Neural cell (in vitro differentiated cells): ENCODE measurements around the gene HEPACAM2. TPM values are rescaled to one million over a fixed set of nuclear protein-coding genes. Genes with fewer than 3 reads are reported as not detected.

Experiments
- H2AFZ ChIP-seq: fragments of 200-600, 300-800 bp; sonication (generic), shearing (Covaris generic); 2 replicates; pipeline ENCODE4 v1.6.0; 2014; ENCODE audit warnings: low read depth, mild to moderate bottlenecking, antibody characterized with exemption, low read length, moderate library complexity
- H3F3A ChIP-seq: fragments of 200-600 bp; shearing (Covaris generic); 2 replicates; pipeline ENCODE4 v1.6.1; 2016; ENCODE audit warnings: mild to moderate bottlenecking, moderate library complexity, mixed read lengths, antibody characterized with exemption, low read length; ENCODE audit not compliant: insufficient read depth, poor library complexity, severe bottlenecking
- H3K27ac ChIP-seq: fragments of 200-600, 300-800 bp; sonication (generic), shearing (Covaris generic); 2 replicates; pipeline ENCODE4 v1.5.1; 2014; ENCODE audit warnings: mild to moderate bottlenecking, low read length, moderate library complexity
- H3K27me3 ChIP-seq: fragments of 300-800, 200-600 bp; sonication (generic), shearing (Covaris generic); 2 replicates; pipeline ENCODE4 v1.6.0; 2014; ENCODE audit warnings: mild to moderate bottlenecking, low read depth, low read length, moderate library complexity; ENCODE audit not compliant: insufficient read depth
- H3K36me3 ChIP-seq: fragments of 300-800, 200-600 bp; sonication (generic), shearing (Covaris generic); 2 replicates; pipeline ENCODE4 v1.5.1; 2014; ENCODE audit warnings: mild to moderate bottlenecking, antibody characterized with exemption, low read length, moderate library complexity; ENCODE audit not compliant: insufficient read depth
- H3K4me2 ChIP-seq: fragments of 300-800, 200-600 bp; sonication (generic), shearing (Covaris generic); 2 replicates; pipeline ENCODE4 v1.6.0; 2014; ENCODE audit warnings: mild to moderate bottlenecking, low read length
- H3K4me3 ChIP-seq: fragments of 300-800, 200-600 bp; sonication (generic), shearing (Covaris generic); 2 replicates; pipeline ENCODE4 v1.5.1; 2014; ENCODE audit warnings: mild to moderate bottlenecking, low read length, moderate library complexity
- H3K79me2 ChIP-seq: fragments of 200-600 bp; shearing (Covaris generic); replicated peaks from 2 replicates; pipeline ENCODE4 v1.6.0; 2014; ENCODE audit warnings: mild to moderate bottlenecking, low read length, moderate library complexity; ENCODE audit not compliant: insufficient read depth
- H3K9ac ChIP-seq: fragments of 300-800, 200-600 bp; sonication (generic), shearing (Covaris generic); 2 replicates; pipeline ENCODE4 v1.6.1; 2016; ENCODE audit warnings: mild to moderate bottlenecking, low read length, mixed read lengths
- H3K9me2 ChIP-seq: fragments of 200-600 bp; shearing (Covaris generic); 2 replicates; pipeline ENCODE4 v1.6.1; 2016; ENCODE audit warnings: mild to moderate bottlenecking, low read length, mixed read lengths; ENCODE audit not compliant: insufficient read depth
- H3K9me3 ChIP-seq: fragments of 200-600, 300-800 bp; sonication (generic), shearing (Covaris generic); 2 replicates; pipeline ENCODE4 v1.6.1; 2016; ENCODE audit warnings: mild to moderate bottlenecking, mixed run types, low read length, moderate library complexity, mixed read lengths
- H4K20me1 ChIP-seq: fragments of 200-600 bp; shearing (Covaris generic); 2 replicates; pipeline ENCODE4 v1.6.1; 2016; ENCODE audit warnings: mild to moderate bottlenecking, mixed run types; ENCODE audit not compliant: insufficient read depth
- CTCF ChIP-seq: fragments of 450-650 bp; IDR thresholded peaks from 2 replicates; pipeline ENCODE4 v1.5.1; 2014; ENCODE audit warnings: antibody characterized with exemption, mild to moderate bottlenecking, moderate library complexity; ENCODE audit not compliant: poor library complexity, severe bottlenecking
- EP300 ChIP-seq: fragments of 450-650 bp; conservative IDR thresholded peaks from 2 replicates; pipeline ENCODE4 v1.6.1; 2014; ENCODE audit warnings: antibody characterized with exemption, mild to moderate bottlenecking, moderate library complexity; ENCODE audit not compliant: poor library complexity, severe bottlenecking
- EZH2 ChIP-seq: fragments of 200-600, 300-800 bp; shearing (Covaris generic), sonication (generic); IDR thresholded peaks from 2 replicates; pipeline ENCODE4 v1.6.1; 2014; ENCODE audit warnings: antibody characterized with exemption, low read length, borderline replicate concordance, mild to moderate bottlenecking; ENCODE audit not compliant: insufficient read depth, poor library complexity, severe bottlenecking
- MXI1 ChIP-seq: fragments of 450-650 bp; conservative IDR thresholded peaks from 2 replicates; pipeline ENCODE4 v1.6.1; 2014; ENCODE audit warnings: antibody characterized with exemption, mild to moderate bottlenecking; ENCODE audit not compliant: poor library complexity, severe bottlenecking
- POLR2AphosphoS5 ChIP-seq: IDR thresholded peaks from 2 replicates; pipeline ENCODE4 v1.6.1; 2012
- RAD21 ChIP-seq: fragments of 450-650 bp; conservative IDR thresholded peaks from 2 replicates; pipeline ENCODE4 v1.6.1; 2014; ENCODE audit warnings: antibody characterized with exemption, mild to moderate bottlenecking, moderate library complexity
- REST ChIP-seq: IDR thresholded peaks from 2 replicates; pipeline ENCODE4 v1.6.1; 2012; ENCODE audit warnings: borderline replicate concordance
- SMC3 ChIP-seq: fragments of 450-650 bp; conservative IDR thresholded peaks from 2 replicates; pipeline ENCODE4 v1.6.1; 2014; ENCODE audit warnings: antibody characterized with exemption, mild to moderate bottlenecking, moderate library complexity; ENCODE audit not compliant: poor library complexity
- TAF1 ChIP-seq: IDR thresholded peaks from 2 replicates; pipeline ENCODE4 v1.6.1; 2012; ENCODE audit warnings: low read depth
- polyA plus RNA-seq: library from polyadenylated mRNA; depleted of rRNA; stranded (reverse); fragments of >200 nt; gene quantifications from 2 replicates; pipeline ENCODE4 v1.2.3, GENCODE V29; 2014

HEPACAM2 gene
- polyA plus RNA-seq, 1 donor from 2014 or later = 0.35 TPM

GRCh38 chr7:93146472-93147141 lies 79.7 kb downstream of the HEPACAM2 start:
- no peaks in the 10 kb centered on the region for H3K9me2 ChIP-seq
- H3K4me3 ChIP-seq = no peak overlapping the region
- no peak overlapping the region for H3K4me2 ChIP-seq
- H3K27me3 ChIP-seq = no peaks in the 10 kb centered on the region
- H3K79me2 ChIP-seq = no peaks in the 10 kb centered on the region
- H3F3A ChIP-seq = no peaks in the 10 kb centered on the region
- no peaks in the 10 kb centered on the region for H3K9me3 ChIP-seq
- H3K27ac ChIP-seq = no peak overlapping the region
- no peak for TF ChIP-seq TAF1
- TF ChIP-seq RAD21 = no peak
- no peak for TF ChIP-seq MXI1
- no peak for TF ChIP-seq EZH2
- TF ChIP-seq EP300 = no peak
- no peak for TF ChIP-seq POLR2AphosphoS5
- no peak for TF ChIP-seq CTCF
- TF ChIP-seq SMC3 = no peak
- TF ChIP-seq REST = no peak
- no peaks in the 10 kb centered on the region for H4K20me1 ChIP-seq
- H3K36me3 ChIP-seq = no peaks in the 10 kb centered on the region
- H2AFZ ChIP-seq = no peak overlapping the region
- no peak overlapping the region for H3K9ac ChIP-seq

- Histone ChIP-seq H3K9ac (no peak overlapping the region), H3K4me3 (no peak overlapping the region), H3K9me2 (no peaks in the 10 kb centered on the region), H3K79me2 (no peaks in the 10 kb centered on the region), H4K20me1 (no peaks in the 10 kb centered on the region), H3K27me3 (no peaks in the 10 kb centered on the region), H3F3A (no peaks in the 10 kb centered on the region), H3K4me2 (no peak overlapping the region), H3K36me3 (no peaks in the 10 kb centered on the region), H2AFZ (no peak overlapping the region), H3K27ac (no peak overlapping the region), H3K9me3 (no peaks in the 10 kb centered on the region)
- TF ChIP-seq POLR2AphosphoS5 (no peak), TAF1 (no peak), EZH2 (no peak), REST (no peak)
Observed at GRCh38 chr7:93146036-93146435, 80.2 kb downstream of the HEPACAM2 start.
